ENCODE measurements around the gene RNF149.

DNA sequence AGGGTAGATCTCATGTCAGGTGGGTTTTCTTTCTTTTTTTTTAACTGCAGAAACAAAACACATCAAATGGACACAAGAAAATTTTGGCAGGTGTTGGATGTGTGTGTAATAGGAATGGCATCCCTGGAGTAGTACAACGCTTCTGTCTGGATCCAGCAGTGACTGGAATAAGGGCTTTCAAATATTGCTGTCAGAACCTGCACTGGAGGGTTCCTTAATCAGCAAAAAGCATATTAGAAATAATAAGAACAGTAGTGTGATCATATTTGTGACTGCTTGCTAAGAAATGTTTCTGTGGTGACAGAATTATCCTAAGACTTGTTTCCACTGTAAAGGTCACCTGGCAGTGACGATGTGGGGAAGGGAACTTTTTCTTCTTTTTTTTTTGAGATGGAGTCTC, 48.0 kb upstream of the RNF149 start:
- TF ChIP-seq EZH2 (IDR thresholded peaks at IDR 0.05; ENCODE audit: low read length, missing control alignments) (no peak), CTCF (conservative IDR thresholded peaks at IDR 0.05 in 1 of 2, IDR thresholded peaks at IDR 0.05 in 1 of 2; ENCODE audit: low read depth in 1 of 2, low read length in 2 of 2) (no peak)
